GM04504 (cell line): Measurements from ENCODE around the gene APLP1.
"Not testable (repeated sequence)": the region's sequence is repeated elsewhere in the genome, so short reads cannot be mapped to it uniquely, and the experiment has no call there.

Source experiments
- DNase-seq: peaks from one replicate; pipeline ENCODE4 v3.0.0-alpha.2; 2012; ENCODE audit warnings: low read depth

Gene APLP1

GRCh38 chr19:35868172-35868822 lies at the start of gene APLP1:
Gene APLP1 (plus strand): TSS chr19:35868574. CDS start chr19:35868637, 63 bp downstream.
- DNase-seq = no peak

GRCh38 chr19:35822579-35822978 lies 45.8 kb upstream of the APLP1 start:
- no peak for DNase-seq

- no peak for DNase-seq
These were observed 44.2 kb upstream of the APLP1 start for GRCh38 chr19:35824150-35824549.

- DNase-seq = peak; percentile 27
These were observed 39.6 kb upstream of the APLP1 start for GRCh38 chr19:35828692-35829301.

GRCh38 chr19:35830986-35831385 lies 37.4 kb upstream of the APLP1 start:
- no peak for DNase-seq

GRCh38 chr19:35832054-35832453 lies 36.3 kb upstream of the APLP1 start:
- DNase-seq = no peak

- no peak for DNase-seq
These were observed 34.4 kb upstream of the APLP1 start for GRCh38 chr19:35833972-35834371.

- DNase-seq = not testable (repeated sequence)
These were observed 32.3 kb upstream of the APLP1 start for GRCh38 chr19:35836096-35836495.

- DNase-seq = no peak
These were observed 26.3 kb upstream of the APLP1 start for GRCh38 chr19:35841961-35842595.

- no peak for DNase-seq
These were observed 25.6 kb upstream of the APLP1 start for GRCh38 chr19:35842666-35843272.

GRCh38 chr19:35843676-35844481 lies 24.5 kb upstream of the APLP1 start:
- no peak for DNase-seq

- DNase-seq = no peak
These were observed 23.7 kb upstream of the APLP1 start for GRCh38 chr19:35844482-35845214.

GRCh38 chr19:35845215-35846037 lies 22.9 kb upstream of the APLP1 start:
- DNase-seq = no peak

GRCh38 chr19:35846038-35846668 lies 22.2 kb upstream of the APLP1 start:
- no peak for DNase-seq

- DNase-seq = no peak
These were observed 20.5 kb upstream of the APLP1 start for GRCh38 chr19:35847911-35848310.

- no peak for DNase-seq
These were observed 19.9 kb upstream of the APLP1 start for GRCh38 chr19:35848486-35848885.

- DNase-seq = no peak
These were observed 19.4 kb upstream of the APLP1 start for GRCh38 chr19:35848919-35849505.

GRCh38 chr19:35851213-35852028 lies 17.0 kb upstream of the APLP1 start:
- no peak for DNase-seq
